ENCODE results near the gene ARHGAP20.
"Not testable (repeated sequence)": the region's sequence is repeated elsewhere in the genome, so short reads cannot be mapped to it uniquely, and the experiment has no call there.

ARHGAP20 gene

GRCh38 chr11:110621826-110622225 is 90.4 kb downstream of the ARHGAP20 start:
- no peak for FAIRE-seq
- no peak for DNase-seq (ENCODE audit: insufficient read length, low spot score)
- no peak for TF ChIP-seq CTCF (IDR thresholded peaks at IDR 0.05; ENCODE audit: insufficient read depth, missing control alignments)

DNA sequence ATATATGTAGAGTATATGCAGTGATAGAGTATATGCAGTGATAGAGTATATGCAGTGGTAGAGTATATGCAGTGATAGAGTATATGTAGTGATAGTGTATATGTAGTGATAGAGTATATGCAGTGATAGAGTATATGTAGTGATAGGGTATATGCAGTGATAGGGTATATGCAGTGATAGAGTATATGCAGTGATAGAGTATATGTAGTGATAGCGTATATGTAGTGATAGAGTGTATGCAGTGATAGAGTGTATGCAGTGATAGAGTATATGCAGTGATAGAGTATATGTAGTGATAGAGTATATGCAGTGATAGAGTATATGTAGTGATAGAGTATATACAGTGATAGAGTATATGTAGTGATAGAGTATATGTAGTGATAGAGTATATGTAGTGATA is 92.9 kb downstream of the ARHGAP20 start:
- not testable (repeated sequence) for DNase-seq (ENCODE audit: insufficient read length, low spot score); FAIRE-seq

DNA sequence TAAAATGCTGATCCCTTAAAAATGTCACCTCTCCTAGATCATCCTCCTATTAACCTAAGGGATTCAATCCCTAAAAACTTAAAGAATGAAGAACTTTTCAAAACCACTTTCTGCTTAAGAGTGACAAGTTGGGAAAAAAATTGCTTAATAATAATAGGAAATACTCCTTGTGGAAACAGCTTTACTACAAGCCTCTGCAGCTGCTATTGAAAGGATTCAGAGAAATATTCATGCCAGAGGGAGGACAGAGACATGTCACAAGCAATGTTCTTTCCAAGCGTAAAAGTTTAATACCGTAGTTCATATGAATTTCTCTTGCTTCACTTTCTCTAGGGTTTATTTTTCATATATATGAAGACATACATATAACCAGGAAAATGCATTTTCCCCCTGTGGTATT is 98.2 kb downstream of the ARHGAP20 start:
- FAIRE-seq (no peak), DNase-seq (ENCODE audit: insufficient read length, low spot score) (no peak)
- no peak for TF ChIP-seq CTCF (IDR thresholded peaks at IDR 0.05; ENCODE audit: insufficient read depth, missing control alignments)

DNA sequence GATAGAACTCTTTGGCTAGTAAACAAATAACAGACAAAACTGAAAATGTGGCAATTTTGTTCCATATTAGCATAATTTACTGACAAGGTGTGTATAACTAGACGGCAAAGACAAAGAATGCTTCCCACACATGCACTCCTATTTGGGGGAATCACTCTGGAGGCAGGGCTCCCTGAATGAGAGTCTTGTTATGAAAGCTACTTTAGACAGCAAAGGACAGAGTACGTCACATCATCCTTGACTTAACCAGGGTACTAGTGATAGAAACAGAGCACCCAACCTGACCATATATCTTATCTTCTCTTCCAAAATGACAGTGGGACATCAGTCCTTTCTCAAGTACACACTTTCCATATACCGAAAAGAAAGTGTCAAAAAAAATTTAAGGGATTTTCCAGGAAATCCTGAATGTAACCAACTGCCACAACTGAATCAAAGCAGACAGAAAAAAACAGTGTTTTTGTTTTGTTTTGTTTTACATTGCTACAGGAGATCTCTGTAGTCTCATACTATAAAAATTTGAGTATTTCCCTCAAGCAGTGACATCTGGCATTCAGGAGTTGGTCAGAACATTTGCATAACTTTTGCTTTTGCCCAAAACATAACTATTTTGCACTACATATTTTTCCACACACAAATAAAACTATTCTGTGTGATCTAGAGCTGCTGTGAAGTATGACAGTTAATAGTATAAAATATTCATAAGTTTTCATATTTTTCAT is 98.9 kb downstream of the ARHGAP20 start:
- no peak for DNase-seq (ENCODE audit: insufficient read length, low spot score)
- no peak for TF ChIP-seq CTCF (IDR thresholded peaks at IDR 0.05; ENCODE audit: insufficient read depth, missing control alignments)
- no peak for FAIRE-seq

DNA sequence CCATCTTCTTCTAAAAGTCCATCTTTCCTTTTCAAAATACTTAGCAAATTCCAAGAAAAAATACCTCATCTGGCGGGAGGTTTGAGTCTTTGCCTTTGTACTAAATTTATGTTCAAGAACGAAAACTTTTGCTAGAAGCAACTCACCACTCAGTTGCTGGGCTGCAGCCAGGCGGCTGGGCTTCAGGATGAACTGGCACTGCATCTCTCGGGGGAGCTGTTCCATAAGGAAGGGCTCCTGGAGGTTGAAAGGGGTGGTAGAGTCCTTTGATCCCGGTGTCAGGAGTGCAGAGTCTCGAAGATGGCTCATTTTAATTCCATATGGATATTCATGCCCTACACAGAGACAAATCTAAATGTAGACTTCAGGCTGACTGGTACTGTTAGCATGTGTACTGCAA is 105.8 kb downstream of the ARHGAP20 start:
- FAIRE-seq (no peak), DNase-seq (ENCODE audit: insufficient read length, low spot score) (no peak)
- TF ChIP-seq CTCF (IDR thresholded peaks at IDR 0.05; ENCODE audit: insufficient read depth, missing control alignments): no peak

DNA sequence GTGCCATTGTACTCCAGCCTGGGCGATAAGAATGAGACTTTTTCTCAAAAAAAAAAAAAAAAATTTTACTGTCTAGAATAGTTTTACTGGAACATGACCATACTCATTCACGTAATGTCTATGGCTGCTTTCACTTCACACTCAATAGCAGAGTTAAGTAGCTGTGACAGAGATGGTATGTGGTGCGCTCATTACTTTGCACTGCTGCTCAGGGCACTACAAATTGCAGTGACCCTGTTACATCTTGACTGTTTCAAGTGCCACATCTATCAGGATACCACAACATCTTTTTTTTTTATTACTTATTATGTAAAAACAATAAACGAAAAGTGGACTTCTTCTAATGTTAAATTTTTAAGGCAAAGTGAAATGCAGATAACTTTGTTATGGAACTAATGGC is 110.3 kb downstream of the ARHGAP20 start:
- DNase-seq (ENCODE audit: insufficient read length, low spot score): no peak
- FAIRE-seq: no peak
- no peak for TF ChIP-seq CTCF (IDR thresholded peaks at IDR 0.05; ENCODE audit: insufficient read depth, missing control alignments)

GRCh38 chr11:110600322-110600721 is 111.9 kb downstream of the ARHGAP20 start:
- FAIRE-seq: no peak
- DNase-seq (ENCODE audit: insufficient read length, low spot score): no peak
- TF ChIP-seq CTCF (IDR thresholded peaks at IDR 0.05; ENCODE audit: insufficient read depth, missing control alignments): no peak

DNA sequence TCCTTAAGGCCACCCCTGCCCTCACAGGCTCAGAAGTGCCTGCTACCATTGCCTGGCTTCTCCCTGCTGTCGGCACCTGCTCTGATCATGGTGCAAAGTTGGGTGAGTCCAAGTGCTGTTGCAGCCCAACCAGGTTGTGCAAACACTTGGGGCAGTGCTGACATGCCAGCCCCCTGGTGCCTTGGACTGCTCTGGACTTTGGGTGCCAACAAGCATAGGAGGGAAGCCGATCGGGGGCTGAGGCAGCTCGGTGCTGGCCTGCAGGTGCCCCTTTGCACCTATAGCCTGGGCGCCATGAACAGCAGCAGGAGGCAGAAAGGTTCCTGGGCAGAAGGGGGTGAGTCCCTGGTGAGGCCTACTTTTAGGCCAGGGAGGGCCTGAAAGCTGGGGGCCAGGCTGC is 113.0 kb downstream of the ARHGAP20 start:
- no peak for DNase-seq (ENCODE audit: insufficient read length, low spot score)

More for the DNA sequence above, 113.0 kb downstream of the ARHGAP20 start:
- TF ChIP-seq CTCF (IDR thresholded peaks at IDR 0.05; ENCODE audit: insufficient read depth, missing control alignments): no peak
- no peak for FAIRE-seq

All from D721Med (cell line).